ENCODE data around the gene IL36G.
A peak's percentile ranks its signal among the peaks of the same experiment; 100 is the strongest.

IL36G gene

DNA sequence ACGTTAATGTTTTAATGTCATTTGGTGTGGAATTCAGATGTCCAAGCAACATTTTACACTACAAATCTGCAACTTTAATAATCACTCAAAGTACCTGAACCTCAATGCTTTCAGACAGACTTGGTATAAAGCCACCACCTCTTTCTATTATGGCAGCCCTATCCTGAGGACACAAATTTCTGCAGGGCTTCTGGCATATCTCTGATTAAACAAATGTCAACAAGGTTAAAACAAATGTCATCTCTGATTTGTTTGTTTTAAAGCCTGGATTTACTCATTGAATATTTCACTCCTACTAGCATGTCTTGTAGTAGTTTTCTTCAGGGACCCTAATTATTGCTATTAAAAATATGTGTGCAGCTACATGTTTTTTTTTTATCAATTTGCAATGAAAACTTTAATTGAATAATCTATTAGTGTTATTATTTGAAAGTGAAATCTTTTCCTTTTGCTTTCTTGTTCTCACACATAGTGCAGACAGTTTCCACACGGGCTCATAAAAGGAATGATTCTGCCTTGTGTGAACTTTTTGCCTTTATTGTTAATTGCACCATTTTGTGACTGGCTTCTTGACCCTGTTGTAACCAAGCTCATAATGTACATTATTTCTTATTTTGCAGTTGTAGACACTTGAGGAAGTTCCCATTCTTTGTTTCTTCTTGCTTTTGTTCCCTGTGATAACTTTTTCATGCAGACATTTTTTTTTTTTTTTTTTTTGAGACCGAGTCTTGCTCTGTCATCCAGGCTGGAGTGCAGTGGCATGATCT is 36.8 kb upstream of the IL36G start:
- no peak for DNase-seq
- no peaks in the 10 kb centered on the region for H3K36me3 ChIP-seq
- no peak overlapping the region for H3K4me3 ChIP-seq (ENCODE audit: low read depth, low read length)
- no peaks in the 10 kb centered on the region for H3K4me1 ChIP-seq
- TF ChIP-seq, protein P1, sequence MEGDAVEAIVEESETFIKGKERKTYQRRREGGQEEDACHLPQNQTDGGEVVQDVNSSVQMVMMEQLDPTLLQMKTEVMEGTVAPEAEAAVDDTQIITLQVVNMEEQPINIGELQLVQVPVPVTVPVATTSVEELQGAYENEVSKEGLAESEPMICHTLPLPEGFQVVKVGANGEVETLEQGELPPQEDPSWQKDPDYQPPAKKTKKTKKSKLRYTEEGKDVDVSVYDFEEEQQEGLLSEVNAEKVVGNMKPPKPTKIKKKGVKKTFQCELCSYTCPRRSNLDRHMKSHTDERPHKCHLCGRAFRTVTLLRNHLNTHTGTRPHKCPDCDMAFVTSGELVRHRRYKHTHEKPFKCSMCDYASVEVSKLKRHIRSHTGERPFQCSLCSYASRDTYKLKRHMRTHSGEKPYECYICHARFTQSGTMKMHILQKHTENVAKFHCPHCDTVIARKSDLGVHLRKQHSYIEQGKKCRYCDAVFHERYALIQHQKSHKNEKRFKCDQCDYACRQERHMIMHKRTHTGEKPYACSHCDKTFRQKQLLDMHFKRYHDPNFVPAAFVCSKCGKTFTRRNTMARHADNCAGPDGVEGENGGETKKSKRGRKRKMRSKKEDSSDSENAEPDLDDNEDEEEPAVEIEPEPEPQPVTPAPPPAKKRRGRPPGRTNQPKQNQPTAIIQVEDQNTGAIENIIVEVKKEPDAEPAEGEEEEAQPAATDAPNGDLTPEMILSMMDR (IDR thresholded peaks at IDR 0.05; ENCODE audit: low read depth, low read length), result no peak
- no peaks in the 10 kb centered on the region for H3K27me3 ChIP-seq
- H3K9me3 ChIP-seq, result no peaks in the 10 kb centered on the region

DNA sequence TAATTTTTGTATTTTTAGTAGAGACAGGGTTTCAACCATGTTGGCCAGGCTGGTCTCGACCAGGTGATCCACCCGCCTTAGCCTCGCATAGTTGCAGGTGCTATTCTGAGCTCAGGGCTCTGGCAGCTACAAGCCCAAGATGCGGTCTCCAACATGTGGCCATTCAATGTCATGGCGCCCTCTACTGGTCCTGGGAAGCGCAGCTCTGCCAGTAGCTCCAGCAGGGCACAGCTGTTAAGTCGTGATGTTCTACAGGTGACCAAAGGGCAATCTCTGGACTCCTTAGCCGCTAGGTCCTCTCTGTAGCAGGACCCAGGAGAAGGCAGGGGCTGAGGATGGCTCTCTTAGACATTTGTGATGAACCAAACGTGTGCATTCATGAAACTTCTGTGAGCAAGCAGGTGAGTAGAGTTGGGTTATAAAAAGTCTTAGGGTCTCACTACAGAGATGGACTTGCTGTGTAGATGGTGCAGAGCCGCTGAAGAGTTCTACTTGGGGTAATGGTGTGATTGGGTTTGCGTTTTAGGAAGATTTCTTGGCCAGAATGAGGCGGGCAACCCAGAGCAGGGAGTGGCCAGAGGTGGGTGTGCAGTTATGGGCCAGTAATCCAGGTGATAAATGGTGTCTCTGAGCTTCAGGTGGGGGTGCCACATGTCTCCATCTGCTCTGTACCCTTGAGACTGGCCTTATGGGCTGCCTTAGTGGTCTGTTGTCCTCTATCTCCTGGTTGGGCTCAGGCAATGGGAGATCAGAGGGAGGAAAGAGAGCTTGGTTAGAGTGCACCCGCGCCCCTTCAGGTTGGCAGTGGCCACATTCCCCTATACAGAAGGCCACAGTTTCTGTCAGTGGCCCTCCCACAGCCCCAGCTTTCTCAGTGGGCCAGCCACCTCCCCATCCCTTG is 35.8 kb upstream of the IL36G start:
- no peak overlapping the region for H3K4me3 ChIP-seq (ENCODE audit: low read depth, low read length)
- DNase-seq, result peak; percentile 60
- H3K4me1 ChIP-seq, result no peaks in the 10 kb centered on the region
- no peaks in the 10 kb centered on the region for H3K36me3 ChIP-seq
- TF ChIP-seq, protein P1 (IDR thresholded peaks at IDR 0.05; ENCODE audit: low read depth, low read length), result peak; percentile 66
- no peaks in the 10 kb centered on the region for H3K9me3 ChIP-seq
- H3K27me3 ChIP-seq, result no peaks in the 10 kb centered on the region

DNA sequence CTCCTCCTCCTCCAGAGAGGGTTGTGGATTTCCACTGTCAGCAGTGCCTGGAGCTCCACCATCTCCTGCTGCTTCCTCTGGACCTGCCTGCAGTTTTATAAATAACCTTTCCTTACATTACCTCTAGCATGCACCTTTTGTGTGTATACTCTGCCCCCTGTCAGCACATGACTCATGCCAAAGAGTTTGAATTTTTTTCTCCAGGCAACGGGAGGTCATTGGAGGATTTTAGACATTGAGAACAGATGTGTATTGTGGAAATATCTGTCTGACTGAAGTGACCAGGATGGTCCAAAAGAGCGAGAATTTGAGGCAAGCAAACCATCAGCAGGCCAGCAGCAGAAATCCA is 35.2 kb upstream of the IL36G start:
- no peak for DNase-seq
- Histone ChIP-seq H3K4me3 (ENCODE audit: low read depth, low read length) (no peak overlapping the region), H3K9me3 (no peaks in the 10 kb centered on the region), H3K36me3 (no peaks in the 10 kb centered on the region), H3K4me1 (no peaks in the 10 kb centered on the region), H3K27me3 (no peaks in the 10 kb centered on the region)
- TF ChIP-seq, protein P1 (IDR thresholded peaks at IDR 0.05; ENCODE audit: low read depth, low read length), result no peak

GRCh38 chr2:112944971-112945370 is 32.8 kb upstream of the IL36G start:
- no peaks in the 10 kb centered on the region for H3K4me1 ChIP-seq
- no peak for DNase-seq
- H3K4me3 ChIP-seq (ENCODE audit: low read depth, low read length), result no peak overlapping the region
- TF ChIP-seq, protein P1 (IDR thresholded peaks at IDR 0.05; ENCODE audit: low read depth, low read length), result no peak
- H3K36me3 ChIP-seq, result no peaks in the 10 kb centered on the region
- no peaks in the 10 kb centered on the region for H3K27me3 ChIP-seq
- H3K9me3 ChIP-seq, result no peaks in the 10 kb centered on the region

- no peak for DNase-seq
- no peaks in the 10 kb centered on the region for H3K4me1 ChIP-seq
- no peak overlapping the region for H3K4me3 ChIP-seq (ENCODE audit: low read depth, low read length)
- no peaks in the 10 kb centered on the region for H3K36me3 ChIP-seq
- TF ChIP-seq, protein P1 (IDR thresholded peaks at IDR 0.05; ENCODE audit: low read depth, low read length), result no peak
- no peaks in the 10 kb centered on the region for H3K27me3 ChIP-seq
- H3K9me3 ChIP-seq, result no peaks in the 10 kb centered on the region
These were observed 31.7 kb upstream of the IL36G start for GRCh38 chr2:112946086-112946485.

GRCh38 chr2:112947374-112947773 is 30.4 kb upstream of the IL36G start:
- no peaks in the 10 kb centered on the region for H3K9me3 ChIP-seq
- no peak overlapping the region for H3K4me3 ChIP-seq (ENCODE audit: low read depth, low read length)
- no peaks in the 10 kb centered on the region for H3K4me1 ChIP-seq
- TF ChIP-seq, protein P1 (IDR thresholded peaks at IDR 0.05; ENCODE audit: low read depth, low read length), result no peak
- no peaks in the 10 kb centered on the region for H3K36me3 ChIP-seq
- no peak for DNase-seq
- no peaks in the 10 kb centered on the region for H3K27me3 ChIP-seq

Data from BE2C (cell line).